Thyroid gland (tissue), 4 donors: ENCODE results near the gene DDX49. TPM values are rescaled to one million over a fixed set of nuclear protein-coding genes. Genes with fewer than 3 reads are reported as not detected.
A peak's percentile ranks its signal among the peaks of the same experiment; 100 is the strongest.

Source experiments
- DNase-seq, 2 donors: peaks; one replicate each; pipeline ENCODE4 v3.0.0-alpha.2; 2019
- H3K27ac ChIP-seq, 3 donors: fragments of 200-600 bp; sonication (generic); 1 replicate in 2 of 3; 2 replicates in 1 of 3; pipeline ENCODE4 v1.5.1; 2016 to 2019; ENCODE audit warnings: mild to moderate bottlenecking in 1 of 3, moderate library complexity in 1 of 3
- H3K27me3 ChIP-seq: fragments of 200-600 bp; sonication (generic); one replicate; pipeline ENCODE4 v1.5.1; 2019
- H3K36me3 ChIP-seq, 2 donors: fragments of 200-600 bp; sonication (generic); one replicate each; pipeline ENCODE4 v1.5.1; 2016 to 2019
- H3K4me1 ChIP-seq, 2 donors: fragments of 200-600 bp; sonication (generic); one replicate each; pipeline ENCODE4 v1.5.1; 2017 to 2019
- H3K4me3 ChIP-seq, 3 donors: fragments of 200-600 bp; sonication (generic); replicated peaks in 1 of 3; 1 replicate in 2 of 3; 2 replicates in 1 of 3; pipeline ENCODE4 v1.5.1; 2016; ENCODE audit warnings: mild to moderate bottlenecking in 1 of 3
- H3K9me3 ChIP-seq: fragments of 200-600 bp; sonication (generic); one replicate; pipeline ENCODE4 v1.5.1; 2017
- POLR2A ChIP-seq, 2 donors: fragments of 450-650 bp; IDR thresholded peaks; one replicate each; pipeline ENCODE4 v1.6.1; 2017; ENCODE audit warnings: antibody characterized with exemption in 2 of 2, mild to moderate bottlenecking in 2 of 2, moderate library complexity in 1 of 2
- WGBS, 2 donors: methylation state at CpG; one replicate each; pipeline ENCODE4 v1.1.5; 2017; 5-methylcytosine and 5-hydroxymethylcytosine counted together
- intact Hi-C: fragments of 100-400 bp; cut with DNase I; formaldehyde crosslinking; loops from one replicate; pipeline ENCODE4 v1.15.1; 2023
- total RNA-seq, 4 donors: library from RNA; depleted of rRNA; stranded (reverse); fragments of >200 nt; gene quantifications; one replicate each; pipeline ENCODE4 v1.2.3, GENCODE V29; 2016
- TF ChIP-seq, protein P1 (sequence below), 6 experiments: fragments of 200-600 bp in 3 of 6; fragments of 450-650 bp in 3 of 6; sonication (generic) in 3 of 6; IDR thresholded peaks; one replicate each; pipeline ENCODE4 v1.5.1; 2016 to 2019; ENCODE audit warnings: antibody characterized with exemption in 6 of 6, mild to moderate bottlenecking in 2 of 6, inconsistent platforms in 1 of 6, moderate library complexity in 1 of 6

The DDX49 gene, protein sequence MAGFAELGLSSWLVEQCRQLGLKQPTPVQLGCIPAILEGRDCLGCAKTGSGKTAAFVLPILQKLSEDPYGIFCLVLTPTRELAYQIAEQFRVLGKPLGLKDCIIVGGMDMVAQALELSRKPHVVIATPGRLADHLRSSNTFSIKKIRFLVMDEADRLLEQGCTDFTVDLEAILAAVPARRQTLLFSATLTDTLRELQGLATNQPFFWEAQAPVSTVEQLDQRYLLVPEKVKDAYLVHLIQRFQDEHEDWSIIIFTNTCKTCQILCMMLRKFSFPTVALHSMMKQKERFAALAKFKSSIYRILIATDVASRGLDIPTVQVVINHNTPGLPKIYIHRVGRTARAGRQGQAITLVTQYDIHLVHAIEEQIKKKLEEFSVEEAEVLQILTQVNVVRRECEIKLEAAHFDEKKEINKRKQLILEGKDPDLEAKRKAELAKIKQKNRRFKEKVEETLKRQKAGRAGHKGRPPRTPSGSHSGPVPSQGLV
- total RNA-seq, result 10 to 100 TPM; 33.5 to 63.7 (median 46.0) TPM

DNA sequence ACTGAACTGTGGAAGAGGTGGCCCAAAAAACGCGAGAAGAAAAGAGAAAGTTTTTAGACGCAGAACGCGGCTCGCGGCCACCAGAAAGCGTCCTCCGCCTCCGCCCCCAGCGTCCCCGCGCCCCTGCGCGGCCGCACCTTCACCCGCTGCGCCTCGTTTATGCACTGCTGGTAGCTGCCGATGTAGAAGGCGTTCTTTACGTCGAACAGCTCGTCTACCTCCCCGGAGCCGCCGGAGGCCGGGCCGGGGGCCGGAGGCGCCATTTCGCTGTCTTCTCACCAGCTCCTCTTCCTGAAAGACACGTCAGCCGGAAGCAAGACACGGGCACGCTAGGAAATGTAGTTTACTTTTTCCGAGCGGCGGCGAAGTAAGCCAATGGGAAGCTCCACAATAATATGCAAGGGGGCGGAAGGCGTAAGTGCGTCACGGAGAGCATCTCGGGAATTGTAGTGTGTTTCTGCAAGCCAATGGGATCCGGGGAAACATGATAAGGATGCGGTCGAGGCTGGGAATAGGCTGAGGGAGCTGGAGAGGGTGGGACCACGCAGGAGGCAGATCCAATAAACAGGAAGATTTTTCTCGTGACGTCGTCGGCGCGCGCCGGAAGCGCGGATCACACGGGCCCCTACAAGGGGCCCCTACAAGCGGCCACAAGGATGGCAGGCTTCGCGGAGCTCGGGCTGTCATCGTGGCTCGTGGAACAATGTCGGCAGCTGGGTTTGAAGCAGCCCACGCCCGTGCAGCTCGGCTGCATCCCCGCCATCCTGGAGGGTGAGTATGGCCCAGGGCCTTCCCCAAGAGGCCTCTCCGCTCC, at the start of gene DDX49, which contains the start of gene COPE:
TSS of gene DDX49 (plus strand) at position 630 of the 814 bp plus-strand sequence. CDS start at position 657, 27 bp downstream.
TSS of gene COPE (minus strand) at position 302 of the 814 bp plus-strand sequence. CDS start at position 263, 39 bp downstream.
- Histone ChIP-seq H3K4me1 (peaks cover 19 to 25% of the 10 kb centered on the region in 2 donors), H3K4me3 (peak within 1 kb of the TSS; percentile 54 to 85 (median 84)), H3K36me3 (peaks cover 26 to 33% of the 10 kb centered on the region in 2 donors), H3K27ac (peak within 1 kb of the TSS; percentile 64 to 91 (median 79)), H3K9me3 (no peaks in the 10 kb centered on the region), H3K27me3 (no peaks in the 10 kb centered on the region)
- 0% methylated on average over 55 to 64 of the region's 72 CpGs for WGBS, 2 donors
- TF ChIP-seq, protein P1, sequence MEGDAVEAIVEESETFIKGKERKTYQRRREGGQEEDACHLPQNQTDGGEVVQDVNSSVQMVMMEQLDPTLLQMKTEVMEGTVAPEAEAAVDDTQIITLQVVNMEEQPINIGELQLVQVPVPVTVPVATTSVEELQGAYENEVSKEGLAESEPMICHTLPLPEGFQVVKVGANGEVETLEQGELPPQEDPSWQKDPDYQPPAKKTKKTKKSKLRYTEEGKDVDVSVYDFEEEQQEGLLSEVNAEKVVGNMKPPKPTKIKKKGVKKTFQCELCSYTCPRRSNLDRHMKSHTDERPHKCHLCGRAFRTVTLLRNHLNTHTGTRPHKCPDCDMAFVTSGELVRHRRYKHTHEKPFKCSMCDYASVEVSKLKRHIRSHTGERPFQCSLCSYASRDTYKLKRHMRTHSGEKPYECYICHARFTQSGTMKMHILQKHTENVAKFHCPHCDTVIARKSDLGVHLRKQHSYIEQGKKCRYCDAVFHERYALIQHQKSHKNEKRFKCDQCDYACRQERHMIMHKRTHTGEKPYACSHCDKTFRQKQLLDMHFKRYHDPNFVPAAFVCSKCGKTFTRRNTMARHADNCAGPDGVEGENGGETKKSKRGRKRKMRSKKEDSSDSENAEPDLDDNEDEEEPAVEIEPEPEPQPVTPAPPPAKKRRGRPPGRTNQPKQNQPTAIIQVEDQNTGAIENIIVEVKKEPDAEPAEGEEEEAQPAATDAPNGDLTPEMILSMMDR (IDR thresholded peaks at IDR 0.05), result no peak
- peak; percentile 14 to 81 for TF ChIP-seq POLR2A (IDR thresholded peaks at IDR 0.05)
- intact Hi-C loops, result no loop called here
- DNase-seq, result peak; percentile 99

DNA sequence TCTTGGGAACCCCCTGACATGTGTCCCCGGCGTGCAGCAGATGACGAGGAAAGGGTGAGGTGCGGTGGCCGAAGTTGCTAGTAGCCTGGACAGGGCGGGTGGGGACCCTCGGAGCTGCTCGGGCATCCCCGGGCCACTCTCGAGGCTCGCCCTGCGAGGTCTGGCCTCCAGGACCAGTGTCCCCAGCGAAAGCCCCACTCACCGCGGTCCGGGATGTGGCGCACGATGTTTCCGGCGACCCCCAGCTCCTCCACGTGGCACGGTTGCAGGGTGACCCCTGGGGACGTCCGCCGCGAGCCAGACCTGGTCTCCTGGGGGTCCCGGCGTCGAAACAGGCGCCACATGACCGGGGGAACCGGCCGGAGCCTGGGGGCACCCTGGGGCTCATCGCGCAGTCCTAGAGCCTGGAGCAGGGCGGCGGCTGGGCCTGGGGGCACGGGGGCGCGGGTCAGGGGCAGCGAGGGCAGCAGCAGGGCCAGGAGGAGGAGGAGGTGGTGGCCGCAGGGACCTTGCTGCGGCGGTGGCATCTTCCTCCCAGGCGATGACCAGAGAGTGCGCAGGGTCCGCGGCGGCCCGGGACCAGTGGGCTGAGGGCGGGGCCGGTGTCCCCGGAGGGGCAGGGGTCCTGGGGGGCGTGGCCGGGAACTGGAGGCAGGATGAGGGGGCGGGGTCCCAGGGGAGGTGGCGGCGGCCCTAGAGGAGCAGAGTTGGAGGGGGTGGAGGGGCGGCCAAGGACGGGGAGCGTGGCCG, 49.6 kb upstream of the DDX49 start:
- no peak for TF ChIP-seq POLR2A (IDR thresholded peaks at IDR 0.05)
- TF ChIP-seq, protein P1 (IDR thresholded peaks at IDR 0.05), result no peak
- H3K27ac ChIP-seq, result no peak overlapping the region
- intact Hi-C loops, result no loop called here
- no peaks in the 10 kb centered on the region for H3K27me3 ChIP-seq
- WGBS, 2 donors, result 55 to 58% methylated on average over 11 to 34 of the region's 62 CpGs
- H3K36me3 ChIP-seq, result peaks cover 30 to 34% of the 10 kb centered on the region in 2 donors
- no peaks in the 10 kb centered on the region for H3K9me3 ChIP-seq
- peaks cover 0 to 4% of the 10 kb centered on the region in 2 donors for H3K4me1 ChIP-seq
- H3K4me3 ChIP-seq, result no peak overlapping the region
- no peak for DNase-seq

DNA sequence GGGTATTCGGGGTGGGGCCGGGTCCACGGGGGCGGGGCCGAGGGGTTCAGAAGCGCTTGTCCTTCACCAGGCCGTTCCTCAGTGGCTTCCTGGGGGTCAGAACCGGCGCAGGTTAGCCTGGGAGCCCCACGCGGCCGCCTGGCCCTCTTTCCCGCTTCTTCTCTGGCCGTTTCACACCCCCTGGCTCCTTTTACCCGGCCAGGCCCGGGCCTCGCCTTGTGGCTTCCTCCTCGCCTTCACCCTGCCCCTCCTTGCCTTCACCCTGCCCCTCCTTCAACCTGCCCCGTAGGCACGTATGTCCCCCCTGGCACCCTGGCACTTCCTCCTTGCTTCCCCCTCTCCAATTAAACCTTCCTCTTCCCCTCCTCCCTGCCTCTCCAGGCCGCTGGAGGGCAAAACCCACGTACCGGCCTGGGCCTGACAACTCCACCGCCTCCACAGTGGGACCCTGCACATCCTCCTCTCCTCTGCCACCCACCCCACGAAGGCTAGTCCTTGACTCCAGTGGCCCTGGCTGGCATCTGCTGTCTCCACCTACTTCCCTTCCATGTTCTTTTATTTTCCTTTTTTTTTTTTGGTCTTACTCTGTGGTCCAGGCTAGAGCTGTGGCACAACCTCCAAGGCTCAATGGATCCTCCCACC, 48.9 kb upstream of the DDX49 start:
- Histone ChIP-seq H3K4me1 (peaks cover 0 to 4% of the 10 kb centered on the region in 2 donors), H3K27ac (no peak overlapping the region), H3K9me3 (no peaks in the 10 kb centered on the region), H3K27me3 (no peaks in the 10 kb centered on the region), H3K36me3 (peaks cover 23 to 27% of the 10 kb centered on the region in 2 donors), H3K4me3 (no peak overlapping the region)
- TF ChIP-seq POLR2A (IDR thresholded peaks at IDR 0.05), result no peak
- TF ChIP-seq, protein P1 (IDR thresholded peaks at IDR 0.05), result no peak
- 53 to 64% methylated on average over 19 to 25 of the region's 25 CpGs for WGBS, 2 donors
- intact Hi-C loops, result no loop called here
- DNase-seq, result no peak

DNA sequence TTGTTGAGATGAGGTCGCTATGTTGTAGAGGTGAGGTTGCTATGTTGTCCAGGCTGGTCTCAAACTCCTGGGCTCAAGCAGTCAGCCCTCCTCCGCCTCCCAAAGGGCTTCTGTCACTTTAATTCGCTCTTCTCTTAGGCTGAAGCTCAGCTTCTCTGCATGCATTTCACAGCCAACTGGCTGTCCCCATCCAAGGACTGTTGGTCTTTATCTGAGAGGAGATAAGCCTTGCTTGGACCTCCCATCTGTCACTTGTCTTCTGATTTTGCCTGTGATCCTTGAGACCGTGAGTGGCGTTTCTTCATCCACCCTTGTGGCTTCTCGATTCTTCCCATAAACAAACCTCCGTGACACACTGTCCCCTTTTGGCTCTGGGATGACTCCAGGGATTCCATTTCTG, 48.0 kb upstream of the DDX49 start:
- intact Hi-C loops, result no loop called here
- Histone ChIP-seq H3K27me3 (no peaks in the 10 kb centered on the region), H3K9me3 (no peaks in the 10 kb centered on the region), H3K4me3 (no peak overlapping the region), H3K27ac (no peak overlapping the region), H3K4me1 (peaks cover 0 to 4% of the 10 kb centered on the region in 2 donors), H3K36me3 (peaks cover 14 to 18% of the 10 kb centered on the region in 2 donors)
- WGBS, 2 donors, result 89 to 91% methylated on average over 7 of the region's 7 CpGs
- TF ChIP-seq POLR2A (IDR thresholded peaks at IDR 0.05), result no peak
- DNase-seq, result no peak
